NCI-H510A treated with DMSO at 0.1 percent for 48 hours (cell line): ENCODE measurements around the gene SNIP1.
"Not testable (repeated sequence)": the region's sequence is repeated elsewhere in the genome, so short reads cannot be mapped to it uniquely, and the experiment has no call there.

Experiments used
- DNase-seq: peaks from one replicate; lab custom pipeline; 2025; lab: John Stamatoyannopoulos, UW

SNIP1 gene

DNA sequence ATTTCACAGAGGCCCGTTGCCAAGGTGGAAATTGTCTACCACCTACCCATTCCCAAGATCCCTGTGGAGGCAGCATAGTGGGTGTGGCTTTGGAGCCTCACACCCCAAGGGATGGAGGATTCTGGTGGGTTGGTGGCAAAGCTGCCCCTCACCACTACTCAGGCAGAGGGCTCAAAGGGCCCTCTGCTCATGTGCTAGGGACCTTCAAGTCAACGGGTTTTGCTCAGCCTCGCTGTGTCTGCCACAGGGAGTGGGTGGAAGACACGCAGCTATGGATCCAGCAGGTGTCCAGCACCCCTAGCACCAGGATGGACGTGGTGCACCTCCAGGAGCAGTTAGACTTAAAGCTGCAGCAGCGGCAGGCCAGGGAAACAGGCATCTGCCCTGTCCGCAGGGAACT lies 5.0 kb upstream of the SNIP1 start:
- DNase-seq, result no peak

DNA sequence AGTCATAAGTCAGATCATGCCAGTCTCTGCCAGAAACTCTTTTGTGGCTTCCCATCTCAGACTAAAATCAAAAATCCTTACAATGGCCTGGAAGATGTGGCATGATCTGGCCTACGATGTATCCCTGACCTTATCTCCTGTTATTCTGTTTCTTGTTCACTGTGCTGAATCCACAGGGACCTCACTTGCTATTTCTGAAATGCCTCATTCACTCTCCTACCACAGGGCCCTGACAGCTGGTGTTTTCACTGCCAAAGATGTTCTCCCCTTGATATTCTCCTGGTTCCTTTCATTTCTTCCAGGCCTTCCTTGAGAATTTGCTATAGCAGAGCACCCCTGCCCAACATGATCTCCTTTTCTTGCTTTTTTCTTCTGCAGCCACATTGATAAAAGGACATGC lies 4.3 kb upstream of the SNIP1 start:
- no peak for DNase-seq

- DNase-seq, result peak; percentile 99
Measured at GRCh38 chr1:37557402-37557801, 3.3 kb upstream of the SNIP1 start.

DNA sequence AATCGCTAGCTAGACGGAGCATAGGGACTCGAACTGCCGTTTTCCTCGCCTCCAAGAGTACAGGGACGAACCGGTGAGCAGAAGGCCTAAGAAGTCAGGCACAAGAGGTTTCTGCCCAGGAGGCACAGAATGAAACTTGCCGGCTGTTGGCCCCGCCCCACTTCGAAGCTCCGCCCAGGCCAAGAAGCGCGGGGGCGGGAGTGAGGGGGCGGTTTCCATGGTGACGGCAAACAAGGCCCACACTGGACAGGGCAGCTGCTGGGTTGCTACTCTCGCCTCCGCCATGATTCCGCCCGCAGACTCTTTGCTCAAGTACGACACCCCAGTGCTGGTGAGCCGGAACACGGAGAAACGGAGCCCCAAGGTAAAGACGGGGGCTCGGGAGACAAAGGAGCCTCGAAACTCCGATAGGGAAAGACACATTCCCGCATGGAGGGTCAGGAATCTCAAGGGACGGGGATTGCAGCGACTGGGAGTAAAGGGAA lies 2.7 kb upstream of the SNIP1 start, which contains the start of gene DNALI1:
Gene DNALI1, plus strand, starts transcription at position 229 of the 485 bp plus-strand sequence. Its CDS starts 55 bp downstream, at position 284.
- DNase-seq, result peak; percentile 100

DNA sequence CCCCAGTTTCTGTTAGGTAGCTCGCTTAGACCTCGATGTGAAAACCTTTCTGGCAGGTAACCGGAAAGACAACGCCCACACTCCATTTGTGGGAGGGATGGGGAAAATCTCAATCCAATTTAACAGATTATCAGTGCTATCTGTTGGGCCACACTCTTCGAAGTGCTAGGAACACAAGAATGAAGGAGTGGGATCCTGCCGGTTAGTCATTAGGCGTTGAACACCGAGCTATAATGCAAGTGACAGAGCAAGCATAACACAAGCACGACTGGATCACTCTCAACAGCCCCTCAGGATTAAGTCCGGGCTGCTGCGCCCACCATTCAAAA lies 531 bp downstream of the SNIP1 start:
- DNase-seq, result no peak

- DNase-seq, result no peak
Measured at GRCh38 chr1:37549341-37549740, 4.8 kb downstream of the SNIP1 start.

DNA sequence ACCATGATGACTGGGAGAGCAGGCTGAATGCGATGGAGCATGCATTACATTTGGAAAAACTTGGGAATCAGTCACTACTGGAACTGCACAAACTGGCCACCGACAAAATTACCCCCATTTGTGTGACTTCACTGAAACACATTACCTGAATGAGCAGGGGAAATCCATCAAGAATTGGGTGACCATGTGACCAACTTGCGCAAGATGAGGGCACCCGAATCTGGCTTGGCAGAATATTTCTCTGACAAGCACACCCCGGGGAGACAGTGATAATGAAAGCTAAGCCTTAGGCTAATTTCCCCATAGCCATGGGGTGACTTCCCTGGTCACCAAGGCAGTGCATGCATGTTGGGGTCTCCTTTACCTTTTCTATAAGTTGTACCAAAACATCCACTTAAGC lies 9.1 kb downstream of the SNIP1 start:
- no peak for DNase-seq

GRCh38 chr1:37544530-37544929 lies 9.6 kb downstream of the SNIP1 start:
- no peak for DNase-seq

- no peak for DNase-seq
Measured at GRCh38 chr1:37540036-37540785, 13.9 kb downstream of the SNIP1 start.

GRCh38 chr1:37539154-37539553 lies 14.9 kb downstream of the SNIP1 start:
- DNase-seq, result not testable (repeated sequence)

- no peak for DNase-seq
Measured at GRCh38 chr1:37537378-37537777, 16.7 kb downstream of the SNIP1 start.

GRCh38 chr1:37533317-37534093 lies 20.6 kb downstream of the SNIP1 start:
- DNase-seq, result no peak

- not testable (repeated sequence) for DNase-seq
Measured at GRCh38 chr1:37532418-37533156, 21.5 kb downstream of the SNIP1 start.

DNA sequence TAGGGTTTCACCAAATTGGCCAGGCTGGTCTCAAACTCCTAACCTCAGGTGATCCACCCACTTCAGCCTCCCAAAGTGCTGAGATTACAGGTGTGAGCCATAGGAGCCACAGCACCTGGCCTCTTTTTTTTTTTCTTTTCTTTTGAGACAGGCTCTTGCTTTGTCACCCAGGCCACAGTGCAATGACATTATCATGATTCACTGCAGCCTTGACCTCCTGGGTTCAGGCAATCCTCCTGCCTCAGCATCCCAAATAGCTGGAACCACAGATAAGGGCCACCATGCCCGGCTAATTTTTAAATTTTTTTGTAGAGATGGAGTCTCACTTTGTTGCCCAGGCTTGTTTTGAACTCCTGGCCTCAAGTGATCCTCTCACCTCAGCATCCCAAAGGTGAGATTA lies 24.2 kb downstream of the SNIP1 start:
- DNase-seq, result not testable (repeated sequence)

- no peak for DNase-seq
Measured at GRCh38 chr1:37519613-37520012, 34.5 kb downstream of the SNIP1 start.

GRCh38 chr1:37518929-37519328 lies 35.2 kb downstream of the SNIP1 start:
- DNase-seq, result not testable (repeated sequence)

- DNase-seq, result not testable (repeated sequence)
Measured at GRCh38 chr1:37518241-37518640, 35.9 kb downstream of the SNIP1 start.

- DNase-seq, result no peak
Measured at GRCh38 chr1:37517569-37517968, 36.5 kb downstream of the SNIP1 start.

- DNase-seq, result peak; percentile 100
Measured at GRCh38 chr1:37515185-37516034, 38.7 kb downstream of the SNIP1 start.

DNA sequence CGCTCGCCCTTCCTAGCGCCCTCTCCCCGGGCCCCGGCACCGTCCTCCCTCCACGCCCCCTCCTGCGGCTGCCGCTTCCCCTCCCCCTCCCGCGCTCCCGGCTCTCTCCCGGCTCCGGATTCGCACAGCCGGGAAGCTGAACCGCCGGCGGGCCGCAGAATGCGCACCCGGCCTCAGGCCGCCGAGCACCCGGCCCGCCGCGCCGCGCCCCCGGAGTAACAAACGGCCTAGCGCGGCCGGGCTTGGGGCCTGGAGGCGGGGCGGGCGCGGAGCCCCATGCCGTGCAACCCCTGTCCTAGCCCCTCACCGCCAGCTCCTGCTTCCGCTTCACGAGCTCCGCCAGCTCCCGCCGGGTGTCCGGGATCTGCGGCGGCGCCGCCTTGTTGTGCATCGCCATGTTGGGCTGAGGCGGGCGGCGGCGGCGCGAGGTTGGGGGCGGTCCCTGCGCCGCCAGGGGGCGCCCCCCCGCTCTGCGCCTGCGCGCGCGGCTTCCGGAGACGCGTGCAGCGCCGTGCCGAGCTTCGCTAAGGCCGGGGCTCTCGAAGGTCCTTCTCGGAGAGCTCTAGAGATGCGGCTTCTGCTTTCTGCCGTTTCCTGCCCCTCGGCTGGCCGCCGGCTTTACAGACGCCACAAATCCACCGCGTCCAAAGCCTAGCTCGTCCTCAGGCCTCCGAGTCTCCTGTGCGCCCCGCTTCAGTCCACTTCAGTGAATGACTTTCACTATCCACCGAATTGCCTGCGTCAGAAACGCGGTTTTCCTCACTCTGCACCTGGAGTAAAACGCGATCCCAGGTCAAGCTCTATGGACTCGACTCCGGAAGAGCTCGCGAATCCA lies 39.5 kb downstream of the SNIP1 start, which contains the start of gene MEAF6:
Gene MEAF6, minus strand, starts transcription at position 417 of the 835 bp plus-strand sequence. Its CDS starts 20 bp downstream, at position 397.
- peak; percentile 100 for DNase-seq
